ENCODE measurements around the gene KRTCAP2. TPM values are rescaled to one million over a fixed set of nuclear protein-coding genes. Genes with fewer than 3 reads are reported as not detected.

The KRTCAP2 gene
- total and polyA plus RNA-seq, 10 of the 15 experiments (the other 5 are each of a cell fraction or from before 2014, with no cell fraction given), result 61.3 to 238 (median 141) TPM

DNA sequence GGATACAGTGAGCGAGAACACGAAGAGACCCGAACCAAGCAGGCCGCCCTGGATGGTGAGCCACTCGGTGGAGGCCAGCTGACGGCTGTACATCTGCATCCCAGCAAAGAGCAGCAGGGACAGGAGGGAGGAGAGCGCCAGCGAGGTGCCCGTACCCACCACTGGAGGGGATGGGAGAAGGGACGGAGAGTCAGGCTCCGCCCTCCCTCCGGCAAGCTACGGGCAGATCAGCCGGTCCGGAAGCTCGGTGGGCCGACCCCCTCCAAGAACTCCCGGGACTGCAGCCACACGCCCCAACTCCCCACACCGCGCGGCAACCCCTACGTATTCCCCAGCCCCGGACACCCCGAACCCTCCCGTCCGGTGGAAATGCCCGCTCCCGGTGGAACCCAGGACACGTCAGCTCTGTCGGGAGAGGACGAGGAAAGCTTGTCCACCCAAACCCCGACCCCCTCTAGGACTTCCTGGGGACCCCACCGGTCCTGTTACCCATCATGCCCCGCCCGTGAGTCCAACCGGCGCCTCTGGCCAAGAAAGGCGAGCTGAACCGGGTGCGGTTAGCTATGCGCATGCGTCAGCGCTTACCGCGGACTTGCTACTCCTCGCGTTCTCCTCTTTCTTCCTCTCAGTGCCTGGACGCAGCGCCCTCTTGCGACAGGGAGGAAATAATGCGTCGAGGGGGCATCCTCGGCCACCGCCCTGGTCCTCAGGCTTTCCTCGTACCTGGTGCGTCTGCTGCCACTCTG is at the start of gene KRTCAP2 (continued):
- TF ChIP-seq ZBTB40 (IDR thresholded peaks at IDR 0.05; ENCODE audit: borderline replicate concordance) (peak; percentile 63; the same call in 1 of the 2 replicates), POLR2A (IDR thresholded peaks at IDR 0.05; ENCODE audit: low read depth, low read length) (peak; percentile 86), ASH2L (IDR thresholded peaks at IDR 0.05; ENCODE audit: borderline replicate concordance, low read depth) (no peak), REST (IDR thresholded peaks at IDR 0.05; ENCODE audit: low read depth, low read length) (no peak), ZNF274 (IDR thresholded peaks at IDR 0.05; ENCODE audit: insufficient read depth, insufficient read length) (no peak), NFIC (IDR thresholded peaks at IDR 0.05; ENCODE audit: low read depth, low read length) (no peak), LARP7 (IDR thresholded peaks at IDR 0.05) (no peak), ZZZ3 (IDR thresholded peaks at IDR 0.05; ENCODE audit: control insufficient read depth, insufficient read length, low read depth) (no peak), NRF1 (conservative IDR thresholded peaks at IDR 0.05; ENCODE audit: low read depth, low read length) (peak; percentile 92), EP300 (IDR thresholded peaks at IDR 0.05; ENCODE audit: borderline replicate concordance in 1 of 2, control insufficient read depth in 1 of 2, low read depth in 2 of 2, low read length in 2 of 2) (no peak), TCF7 (IDR thresholded peaks at IDR 0.05; ENCODE audit: borderline replicate concordance) (no peak), ZNF622 (IDR thresholded peaks at IDR 0.05) (no peak), RAD21 (IDR thresholded peaks at IDR 0.05; ENCODE audit: insufficient read depth, low read depth, low read length) (peak; percentile 26; the same call in 1 of the 2 replicates), CHD4 (IDR thresholded peaks at IDR 0.05) (no peak), SIX5 (IDR thresholded peaks at IDR 0.05; ENCODE audit: low read depth, low read length, severe bottlenecking) (no peak), MYC (IDR thresholded peaks at IDR 0.05; ENCODE audit: insufficient read depth, insufficient read length, insufficient replicate concordance, low read length, severe bottlenecking) (no peak)
- TF ChIP-seq, protein P1, sequence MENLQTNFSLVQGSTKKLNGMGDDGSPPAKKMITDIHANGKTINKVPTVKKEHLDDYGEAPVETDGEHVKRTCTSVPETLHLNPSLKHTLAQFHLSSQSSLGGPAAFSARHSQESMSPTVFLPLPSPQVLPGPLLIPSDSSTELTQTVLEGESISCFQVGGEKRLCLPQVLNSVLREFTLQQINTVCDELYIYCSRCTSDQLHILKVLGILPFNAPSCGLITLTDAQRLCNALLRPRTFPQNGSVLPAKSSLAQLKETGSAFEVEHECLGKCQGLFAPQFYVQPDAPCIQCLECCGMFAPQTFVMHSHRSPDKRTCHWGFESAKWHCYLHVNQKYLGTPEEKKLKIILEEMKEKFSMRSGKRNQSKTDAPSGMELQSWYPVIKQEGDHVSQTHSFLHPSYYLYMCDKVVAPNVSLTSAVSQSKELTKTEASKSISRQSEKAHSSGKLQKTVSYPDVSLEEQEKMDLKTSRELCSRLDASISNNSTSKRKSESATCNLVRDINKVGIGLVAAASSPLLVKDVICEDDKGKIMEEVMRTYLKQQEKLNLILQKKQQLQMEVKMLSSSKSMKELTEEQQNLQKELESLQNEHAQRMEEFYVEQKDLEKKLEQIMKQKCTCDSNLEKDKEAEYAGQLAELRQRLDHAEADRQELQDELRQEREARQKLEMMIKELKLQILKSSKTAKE (IDR thresholded peaks at IDR 0.05; ENCODE audit: low read depth, poor library complexity, severe bottlenecking), result peak; percentile 16

All from GM12878 (cell line).